K562 (cell line): ENCODE measurements around the gene CEP95. TPM values are rescaled to one million over a fixed set of nuclear protein-coding genes. Genes with fewer than 3 reads are reported as not detected.

Experiments used
- ATAC-seq: fragments of 200-7000 bp; cut with Tn5 transposase; 3 replicates; pipeline ENCODE4 v1.9.1; 2020; ENCODE audit warnings: moderate library complexity
- BruUV-seq: library from RNA; stranded (reverse); fragments of 400-500 nt; replicated peaks from 2 replicates; lab custom pipeline; 2021; lab: Mats Ljungman, UMichigan
- CTCF ChIA-PET: fragments of 300-600 bp; formaldehyde crosslinking; extraction: SDS; loops from one replicate; lab custom pipeline; 2021; ENCODE audit warnings: low intra/inter-chr PET ratio; lab: Yijun Ruan, JAX
- POLR2A ChIA-PET: fragments of 300-600, 350-650 bp; sonication (Branson Sonifier 250); formaldehyde crosslinking; extraction: SDS; loops from one replicate; lab custom pipeline; 2021; ENCODE audit warnings: antibody characterized with exemption, inconsistent platforms; lab: Yijun Ruan, JAX
- DNase-seq, 4 experiments: peaks; one replicate each; pipeline versions ENCODE4 v3.0.0 to v3.0.0-alpha.2; 2011 to 2018; ENCODE audit warnings: low spot score in 3 of 4, mixed read lengths in 3 of 4; ENCODE audit errors: extremely low read depth in 1 of 4
- FAIRE-seq: peaks from 2 replicates; lab custom pipeline; 2011; peaks lifted over from hg19 to GRCh38; lab: Jason Lieb, UNC
- H2AFZ ChIP-seq: 2 replicates; pipeline ENCODE4 v1.6.0; 2011; ENCODE audit warnings: low read depth, low read length, control low read depth, inconsistent platforms
- H3K27ac ChIP-seq: fragments of 200-600 bp; 3 replicates; pipeline ENCODE4 v1.8.0; 2011; ENCODE audit warnings: low read depth, mild to moderate bottlenecking, control low read depth, inconsistent platforms, low read length, moderate library complexity, mixed read lengths; ENCODE audit errors: extremely low read depth
- H3K27me3 ChIP-seq, 2 experiments: fragments of 300-600 bp in 1 of 2; 2 replicates in 1 of 2; 3 replicates in 1 of 2; pipeline versions ENCODE4 v1.6.0 to v1.8.0; 2011; ENCODE audit warnings: inconsistent platforms in 2 of 2, low read length in 2 of 2, mild to moderate bottlenecking in 1 of 2, mixed read lengths in 1 of 2, moderate library complexity in 1 of 2; ENCODE audit not compliant: control insufficient read depth in 2 of 2, insufficient read depth in 2 of 2
- H3K36me3 ChIP-seq: fragments of 300-600 bp; 3 replicates; pipeline ENCODE4 v1.8.0; 2011; ENCODE audit warnings: mild to moderate bottlenecking, low read length, inconsistent platforms; ENCODE audit not compliant: control insufficient read depth, insufficient read depth
- H3K4me1 ChIP-seq, 2 experiments: fragments of 200-600 bp in 1 of 2; replicated peaks in 1 of 2; 2 replicates in 1 of 2; 3 replicates in 1 of 2; pipeline versions ENCODE4 v1.5.1 to v1.8.0; 2011; ENCODE audit warnings: inconsistent platforms in 2 of 2, low read length in 2 of 2, mild to moderate bottlenecking in 1 of 2, mixed read lengths in 1 of 2, moderate library complexity in 1 of 2; ENCODE audit not compliant: control insufficient read depth in 2 of 2, insufficient read depth in 2 of 2
- H3K4me2 ChIP-seq: 2 replicates; pipeline ENCODE4 v1.6.1; 2011; ENCODE audit warnings: low read length, control low read depth, inconsistent platforms, mixed read lengths; ENCODE audit not compliant: insufficient read depth
- H3K4me3 ChIP-seq: fragments of 200-600 bp; sonication (generic), shearing (Covaris generic); 2 replicates; pipeline ENCODE4 v1.5.1; 2016; ENCODE audit warnings: control low read depth, inconsistent platforms
- H3K79me2 ChIP-seq: fragments of 200-600 bp; 3 replicates; pipeline ENCODE4 v1.8.0; 2011; ENCODE audit warnings: low read length, inconsistent platforms; ENCODE audit not compliant: control insufficient read depth, insufficient read depth
- H3K9ac ChIP-seq, 2 experiments: 2 replicates each; pipeline versions ENCODE4 v1.6.0 to v1.6.1; 2011; ENCODE audit warnings: low read depth in 2 of 2, low read length in 2 of 2, control low read depth in 1 of 2, inconsistent platforms in 1 of 2, mild to moderate bottlenecking in 1 of 2, mixed read lengths in 1 of 2; ENCODE audit not compliant: insufficient read depth in 1 of 2
- H3K9me1 ChIP-seq: one replicate; pipeline ENCODE4 v1.6.0; 2011; ENCODE audit warnings: inconsistent platforms, mild to moderate bottlenecking, low read length, moderate library complexity; ENCODE audit not compliant: control insufficient read depth, insufficient read depth
- H3K9me3 ChIP-seq: replicated peaks from 2 replicates; pipeline ENCODE4 v1.5.1; 2011; ENCODE audit warnings: low read depth, low read length, inconsistent platforms; ENCODE audit not compliant: control insufficient read depth, insufficient read depth
- H4K20me1 ChIP-seq: replicated peaks from 2 replicates; pipeline ENCODE4 v1.6.1; 2011; ENCODE audit warnings: low read length, inconsistent platforms, mixed read lengths; ENCODE audit not compliant: control insufficient read depth, insufficient read depth
- ATF6 ChIP-seq: sonication (generic); formaldehyde crosslinking; IDR thresholded peaks from 2 replicates; pipeline ENCODE4 v1.4.0; 2020; ENCODE audit warnings: mild to moderate bottlenecking, missing genetic modification reagents
- HMBOX1 ChIP-seq: sonication (generic); IDR thresholded peaks from 2 replicates; pipeline ENCODE4 v1.6.1; 2016
- KAT7 ChIP-seq: sonication (generic); formaldehyde crosslinking; IDR thresholded peaks from 2 replicates; pipeline ENCODE4 v1.8.0; 2022; ENCODE audit warnings: missing genetic modification reagents, mild to moderate bottlenecking, borderline replicate concordance
- NCOA1 ChIP-seq: fragments of 450-650 bp; IDR thresholded peaks from 2 replicates; pipeline ENCODE4 v1.6.1; 2016; ENCODE audit warnings: low read depth
- PCBP2 ChIP-seq: fragments of 200-400 bp; formaldehyde crosslinking; IDR thresholded peaks from 2 replicates; pipeline ENCODE4 v1.6.1; 2018; ENCODE audit warnings: low read length, low read depth, mild to moderate bottlenecking, moderate library complexity; ENCODE audit not compliant: poor library complexity, severe bottlenecking
- THRB ChIP-seq: fragments of 450-650 bp; formaldehyde crosslinking; conservative IDR thresholded peaks from 2 replicates; pipeline ENCODE4 v1.4.0; 2022; ENCODE audit warnings: mild to moderate bottlenecking, missing genetic modification characterization
- ZBTB49 ChIP-seq: sonication (generic); formaldehyde crosslinking; IDR thresholded peaks from 2 replicates; pipeline ENCODE4 v1.8.0; 2022; ENCODE audit warnings: missing genetic modification reagents, mild to moderate bottlenecking, borderline replicate concordance
- ZKSCAN1 ChIP-seq: fragments of 150-350 bp; IDR thresholded peaks from 2 replicates; pipeline ENCODE4 v1.6.1; 2016; ENCODE audit warnings: low read depth, low read length
- ZNF224 ChIP-seq: sonication (generic); formaldehyde crosslinking; IDR thresholded peaks from 2 replicates; pipeline ENCODE4 v1.8.0; 2022; ENCODE audit warnings: mild to moderate bottlenecking, missing genetic modification reagents
- ZNF24 ChIP-seq: fragments of 450-650 bp; IDR thresholded peaks from 2 replicates; pipeline ENCODE4 v1.6.1; 2016
- ZNF263 ChIP-seq: sonication (generic); formaldehyde crosslinking; IDR thresholded peaks from 2 replicates; pipeline ENCODE4 v1.8.0; 2022; ENCODE audit warnings: mild to moderate bottlenecking, missing genetic modification reagents, borderline replicate concordance
- WGBS: fragments of 100-300 bp; shearing (Covaris generic); methylation state at CpG from one replicate; pipeline ENCODE4 v1.1.6; 2016; ENCODE audit warnings: low coverage, mixed read lengths; ENCODE audit not compliant: insufficient coverage; ENCODE audit errors: missing lambda C conversion rate; 5-methylcytosine and 5-hydroxymethylcytosine counted together
- in situ Hi-C: fragments of 300-500 bp; cut with MboI; formaldehyde crosslinking; loops from 4 replicates; pipeline ENCODE4 v1.15.0; 2018; ENCODE audit warnings: inconsistent platforms, mixed read lengths
- intact Hi-C: fragments of 100-400 bp; cut with micrococcal nuclease; formaldehyde crosslinking; loops from 2 replicates; pipeline ENCODE4 v1.14.2; 2022
- polyA plus RNA-seq, 8 experiments: library from polyadenylated mRNA; depleted of rRNA in 4 of 8; stranded (reverse) in 5 of 8; unstranded in 3 of 8; fragments of >200 nt; fragmentation: Nextera tagmentation in 2 of 8; fragmentation: Illumina TruSeq in 1 of 8; extraction: Ambion mirVana in 2 of 8; extraction: Trizol in 1 of 8; gene quantifications; 2 replicates each; pipeline versions ENCODE4 v1.2.1 to v1.2.3, GENCODE V29; 2011 to 2014; ENCODE audit warnings: inconsistent platforms in 1 of 8, missing spikeins in 1 of 8
- total RNA-seq, 7 experiments: library from RNA; depleted of rRNA in 6 of 7; stranded (reverse); fragments of >200 nt in 6 of 7; fragmentation: Illumina TruSeq in 2 of 7; extraction: Trizol in 2 of 7; gene quantifications; 2 replicates each; pipeline versions ENCODE4 v1.2.1 to v1.2.3, GENCODE V29; 2011 to 2021; ENCODE audit warnings: low replicate concordance in 1 of 7

The CEP95 gene
- total and polyA plus RNA-seq, 9 of the 15 experiments (the other 6 are each of a cell fraction or from before 2014, with no cell fraction given), result 26.7 to 80.7 (median 56.9) TPM

GRCh38 chr17:64573214-64573613 is 66.4 kb downstream of the CEP95 start (continued):
- TF ChIP-seq ZBTB49 (no peak), ZNF263 (CRISPR knock-in tag) (peak; percentile 94), HMBOX1 (no peak), ZNF224 (no peak), PCBP2 (peak; percentile 97)
- TF ChIP-seq, all 486 proteins: peak for 8

- BruUV-seq, result no TSS peak
- in situ Hi-C loops (no loop called here), intact Hi-C loops (no loop called here)
- ChIA-PET CTCF (no interaction called here), POLR2A (interaction anchor here (0.5 to 1.5 kb wide), 5 partner anchors 11 to 158 kb away, joined by 3 to 6 read pairs (median 4); no protein-coding TSS in a partner anchor)
- peaks cover 7 to 20% of the 10 kb centered on the region in 2 experiments; a peak in 4 of 5 replicates for H3K4me1 ChIP-seq
- FAIRE-seq (no peak), DNase-seq (no peak), ATAC-seq (no peak)
- H3K9me1 ChIP-seq, result no peaks in the 10 kb centered on the region
- peaks cover 20% of the 10 kb centered on the region for H3K36me3 ChIP-seq
- no peaks in the 10 kb centered on the region for H3K9me3 ChIP-seq
- H3K9ac ChIP-seq, result no peak overlapping the region
- no peak overlapping the region for H3K27ac ChIP-seq
- H2AFZ ChIP-seq, result no peak overlapping the region
- WGBS, result 85% methylated on average over 1 of the region's 1 CpG
- no peak overlapping the region for H3K4me2 ChIP-seq
- H3K27me3 ChIP-seq, result no peaks in the 10 kb centered on the region
- H3K79me2 ChIP-seq, result no peaks in the 10 kb centered on the region
- no peaks in the 10 kb centered on the region for H4K20me1 ChIP-seq
- no peak overlapping the region for H3K4me3 ChIP-seq
- no peak for TF ChIP-seq NCOA1
- TF ChIP-seq ZNF24, result no peak
- no peak for TF ChIP-seq ATF6 (CRISPR knock-in tag)
- TF ChIP-seq THRB (CRISPR knock-in tag), result no peak
- TF ChIP-seq ZKSCAN1, result no peak
- TF ChIP-seq KAT7 (CRISPR knock-in tag), result no peak
Observed at GRCh38 chr17:64574646-64575045, 67.9 kb downstream of the CEP95 start.
